GM10847 (cell line): ENCODE data around the gene CAV1.

Experiments used
- POLR2A ChIP-seq: IDR thresholded peaks from 2 replicates; pipeline ENCODE4 v1.6.1; 2011; ENCODE audit not compliant: insufficient read length; ENCODE audit errors: extremely low read depth

Gene CAV1

DNA sequence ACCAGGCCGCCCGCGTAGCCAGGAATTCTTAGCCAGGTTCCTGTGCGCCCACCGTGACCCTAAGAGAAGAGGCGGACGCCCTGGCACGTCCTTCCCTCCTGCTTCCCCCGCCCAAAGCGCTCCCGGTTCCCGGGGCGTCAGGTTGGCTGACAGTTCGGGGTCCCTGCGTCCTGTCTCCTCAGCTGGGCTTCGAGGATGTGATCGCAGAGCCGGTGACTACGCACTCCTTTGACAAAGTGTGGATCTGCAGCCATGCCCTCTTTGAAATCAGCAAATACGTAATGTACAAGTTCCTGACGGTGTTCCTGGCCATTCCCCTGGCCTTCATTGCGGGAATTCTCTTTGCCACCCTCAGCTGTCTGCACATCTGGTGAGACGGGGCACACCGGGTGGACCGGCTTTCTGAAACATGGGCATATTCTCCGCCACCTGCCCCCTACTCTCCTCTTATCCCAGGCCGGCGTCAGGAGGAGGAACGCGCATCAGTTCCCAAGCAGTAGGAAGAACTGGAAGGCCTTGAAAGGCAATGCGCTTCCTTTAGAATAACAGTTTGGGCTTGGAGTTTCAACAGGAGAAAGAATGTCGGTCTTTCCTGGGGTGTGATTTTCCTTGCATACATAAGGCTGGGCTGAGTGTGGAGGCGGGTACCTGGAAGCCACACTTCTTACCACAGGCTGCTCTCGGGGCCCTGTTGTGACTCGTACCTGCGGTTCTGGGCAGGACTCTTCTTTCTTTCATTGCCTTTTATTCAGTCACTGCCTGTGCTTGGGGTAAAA, 24.6 kb upstream of the CAV1 start:
- no peak for TF ChIP-seq POLR2A

DNA sequence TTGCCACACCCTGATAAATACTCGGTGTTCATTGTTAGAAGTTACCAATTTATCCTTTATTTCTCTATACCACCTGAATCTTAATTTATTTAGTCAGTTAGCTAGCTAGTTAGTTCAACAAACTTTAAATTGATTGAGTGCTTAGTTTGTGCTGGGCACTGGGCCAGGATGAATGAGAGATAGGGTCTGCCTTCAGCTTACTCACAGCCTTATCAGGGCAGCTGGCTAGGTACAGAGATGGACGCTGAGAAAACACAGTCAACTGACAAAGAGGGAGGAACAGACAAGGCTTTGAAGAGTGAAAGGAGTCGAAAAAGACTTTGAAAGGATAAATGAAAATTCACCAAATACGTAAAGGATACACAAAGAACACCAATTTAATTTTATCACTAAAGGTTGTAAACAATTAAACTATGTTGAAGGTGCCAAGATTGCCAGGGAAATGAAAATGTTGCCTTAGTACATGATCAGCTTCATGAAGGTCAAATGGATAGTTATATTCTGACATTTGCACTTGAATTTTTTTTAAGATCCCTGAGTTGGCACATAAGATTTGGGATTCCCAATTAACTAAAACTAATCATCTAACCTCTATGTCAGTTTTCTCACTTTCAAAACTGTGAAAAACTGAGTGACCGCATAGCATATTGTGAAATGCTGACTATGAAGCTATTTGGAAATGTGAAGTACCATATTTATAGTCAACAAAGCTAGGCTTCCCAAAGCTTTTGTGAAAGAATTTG, 23.2 kb upstream of the CAV1 start:
- TF ChIP-seq POLR2A: no peak

DNA sequence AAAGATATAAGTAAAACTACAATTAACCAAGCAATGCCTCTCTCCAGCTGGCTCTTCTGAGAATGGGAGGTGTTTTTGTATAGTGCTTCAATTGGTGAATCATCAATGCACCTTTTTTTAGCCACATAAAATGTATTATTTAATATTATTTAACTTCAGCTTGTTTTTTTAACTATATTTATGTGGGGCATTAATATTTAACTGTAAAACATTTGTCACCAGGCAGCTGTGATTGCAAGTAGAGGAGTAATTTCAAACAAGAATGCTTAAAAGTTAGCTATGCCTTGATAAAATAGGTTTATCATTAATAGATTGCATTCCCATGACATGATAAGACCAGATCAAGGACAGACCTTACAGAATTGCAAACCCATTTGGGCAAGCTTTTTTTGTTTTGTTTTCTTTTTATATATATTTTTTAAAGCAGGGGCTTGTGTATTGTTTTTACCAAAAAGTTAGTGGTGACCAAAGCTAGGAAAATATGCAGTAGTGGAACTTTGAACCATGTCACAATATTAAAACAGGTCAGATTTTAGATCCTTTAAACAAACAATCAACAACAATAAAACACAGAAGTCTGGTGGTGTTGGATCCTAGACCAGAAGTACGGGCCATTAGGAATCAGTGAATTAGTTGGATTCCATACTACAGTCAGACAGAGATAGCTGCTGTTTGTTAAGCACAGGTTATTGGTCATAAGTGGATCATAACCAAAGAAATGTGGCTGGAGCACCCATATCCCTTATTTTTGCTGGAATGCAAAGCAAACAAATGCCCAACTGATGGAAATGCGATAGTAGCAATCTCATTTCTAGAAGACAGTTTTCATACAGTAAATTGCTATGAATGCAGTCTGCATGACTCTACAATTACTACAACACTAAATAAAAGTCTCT, 22.4 kb upstream of the CAV1 start:
- TF ChIP-seq POLR2A: no peak

DNA sequence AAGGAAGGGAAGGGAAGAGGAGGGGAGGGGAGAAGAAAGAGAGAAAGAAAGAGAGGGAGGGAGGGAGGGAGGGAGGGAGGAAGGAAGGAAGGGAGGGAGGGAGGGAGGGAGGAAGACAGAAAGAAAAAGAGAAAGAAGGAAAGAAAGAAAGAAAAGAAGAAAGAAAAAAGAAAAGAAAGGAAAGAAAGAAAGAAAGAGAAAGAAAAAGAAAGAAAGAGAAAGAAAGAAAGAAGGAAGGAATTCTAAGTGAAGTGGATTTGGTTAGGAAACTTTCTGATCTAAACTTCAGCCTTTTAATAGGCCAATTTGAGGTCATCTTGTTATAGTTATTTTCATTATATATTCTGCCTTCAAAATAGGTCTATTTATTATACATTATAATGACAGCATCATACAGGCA, 21.0 kb upstream of the CAV1 start:
- TF ChIP-seq POLR2A: no peak

DNA sequence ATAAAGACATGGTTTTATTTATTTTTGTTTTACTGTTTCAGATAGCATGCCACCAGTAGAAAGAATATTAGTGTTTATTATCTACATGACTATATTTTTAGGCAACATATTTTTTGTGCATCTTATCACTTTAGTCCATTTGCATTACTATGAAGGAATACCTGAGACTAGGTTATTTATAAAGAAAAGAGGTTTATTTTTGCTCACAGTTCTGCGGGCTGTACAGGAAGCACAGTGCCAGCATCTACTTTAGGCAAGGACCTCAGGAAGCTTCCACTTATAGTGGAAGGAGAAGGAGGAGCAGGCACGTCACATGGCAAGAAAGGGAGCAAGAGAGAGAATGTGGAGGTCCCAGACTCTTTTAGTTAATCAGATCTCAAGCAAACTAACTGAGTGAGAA, 19.6 kb upstream of the CAV1 start:
- no peak for TF ChIP-seq POLR2A

DNA sequence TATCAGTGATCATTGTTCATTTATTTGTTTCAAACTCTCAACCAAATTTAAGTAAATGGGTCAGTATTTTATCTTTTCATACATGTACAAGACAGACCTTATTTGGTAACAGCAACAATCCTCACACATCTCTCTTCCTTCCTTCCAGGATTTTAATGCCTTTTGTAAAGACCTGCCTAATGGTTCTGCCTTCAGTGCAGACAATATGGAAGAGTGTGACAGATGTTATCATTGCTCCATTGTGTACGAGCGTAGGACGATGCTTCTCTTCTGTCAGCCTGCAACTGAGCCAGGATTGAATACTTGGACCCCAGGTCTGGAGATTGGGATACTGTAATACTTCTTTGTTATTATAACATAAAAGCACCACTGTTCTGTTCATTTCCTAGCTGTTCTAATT, 19.0 kb upstream of the CAV1 start:
- no peak for TF ChIP-seq POLR2A

DNA sequence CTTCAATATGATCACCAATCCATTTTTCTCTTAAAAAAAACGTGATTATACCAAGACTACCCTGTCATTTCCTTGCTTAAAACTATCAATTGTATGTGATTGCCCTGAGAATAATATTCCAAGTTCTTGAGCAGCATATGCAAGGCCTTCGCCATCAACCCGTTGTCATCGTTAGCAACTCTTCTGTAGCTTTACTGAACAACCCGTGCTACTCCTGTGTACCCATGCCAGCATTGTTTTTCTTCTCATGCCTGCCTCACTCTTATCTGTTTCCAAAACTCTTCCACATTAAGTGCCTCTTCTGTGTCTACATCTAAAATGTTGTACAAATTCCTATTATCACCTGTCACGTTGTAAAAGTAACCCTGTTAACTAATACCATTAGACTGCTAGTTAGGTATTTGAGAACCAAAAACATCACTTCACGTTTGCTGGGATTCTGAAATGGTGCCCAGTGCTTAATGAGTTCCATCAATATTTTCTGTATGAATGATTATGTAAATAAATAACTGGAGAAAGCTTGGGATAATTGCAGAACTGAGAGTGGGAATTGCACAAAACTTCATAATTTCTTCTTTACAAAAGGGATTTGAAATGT, 14.8 kb upstream of the CAV1 start:
- TF ChIP-seq POLR2A: no peak

DNA sequence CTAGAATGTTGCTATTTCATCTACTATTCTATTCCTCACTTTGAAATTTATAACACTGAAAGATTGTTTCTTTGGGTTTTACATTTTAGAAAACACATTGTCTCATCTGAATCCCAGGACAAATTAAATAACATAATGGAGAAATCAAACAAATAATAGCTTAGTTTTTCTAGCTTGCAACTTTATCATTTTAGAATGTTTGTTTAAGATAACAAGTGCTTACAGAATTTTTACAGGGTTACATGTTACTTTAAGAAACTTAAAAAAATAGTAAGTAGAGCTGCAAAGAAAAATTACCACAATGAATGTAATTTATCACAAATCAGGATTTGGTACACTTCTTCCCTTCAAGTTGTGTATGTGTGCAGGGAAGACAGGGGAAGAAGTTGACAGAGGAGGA, 14.0 kb upstream of the CAV1 start:
- no peak for TF ChIP-seq POLR2A

DNA sequence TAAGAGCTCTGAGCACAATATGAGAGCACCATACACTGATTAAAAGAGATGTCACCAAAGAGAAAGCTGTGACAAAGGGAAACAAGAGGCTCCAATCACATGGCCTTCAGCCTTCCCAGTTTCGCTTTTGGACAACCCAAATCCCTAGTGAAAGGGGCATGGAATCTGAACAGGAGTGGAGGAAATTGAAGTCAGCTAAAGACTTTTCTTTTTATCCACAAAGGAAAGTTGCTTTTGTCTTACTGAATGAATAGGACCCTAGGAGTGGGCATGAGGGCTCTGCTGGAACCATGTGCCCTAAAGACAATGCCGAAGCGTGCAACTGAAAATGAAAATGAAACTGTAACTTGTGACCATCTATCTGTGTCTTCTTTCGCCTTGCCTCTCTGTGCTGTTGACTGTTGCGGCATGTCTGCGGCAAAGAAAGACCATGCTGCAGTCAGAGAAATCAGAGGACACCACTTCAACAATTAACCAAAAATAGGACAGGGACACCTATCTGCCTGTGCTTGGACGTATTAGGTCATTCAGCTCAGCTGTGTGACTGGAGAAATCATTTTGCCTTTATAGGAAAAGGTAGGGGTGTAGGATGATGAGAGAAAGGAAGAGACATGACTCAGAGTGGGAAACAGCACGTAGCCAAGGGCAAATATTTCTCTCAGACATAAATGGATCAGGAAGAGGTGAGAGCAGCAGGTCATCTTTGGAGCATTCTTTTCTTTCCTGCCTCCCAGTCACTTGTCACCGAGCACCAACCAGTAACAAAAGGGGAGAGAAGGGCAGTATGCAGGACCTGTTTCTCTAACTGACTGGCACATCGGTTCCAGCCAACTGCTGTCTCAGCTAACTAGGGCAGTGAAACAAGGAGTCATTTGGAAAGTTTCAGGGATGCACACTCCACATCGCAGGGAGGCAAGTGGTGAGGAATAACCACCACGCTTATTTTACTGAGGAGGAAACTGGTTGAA, 13.0 kb upstream of the CAV1 start:
- TF ChIP-seq POLR2A: no peak

DNA sequence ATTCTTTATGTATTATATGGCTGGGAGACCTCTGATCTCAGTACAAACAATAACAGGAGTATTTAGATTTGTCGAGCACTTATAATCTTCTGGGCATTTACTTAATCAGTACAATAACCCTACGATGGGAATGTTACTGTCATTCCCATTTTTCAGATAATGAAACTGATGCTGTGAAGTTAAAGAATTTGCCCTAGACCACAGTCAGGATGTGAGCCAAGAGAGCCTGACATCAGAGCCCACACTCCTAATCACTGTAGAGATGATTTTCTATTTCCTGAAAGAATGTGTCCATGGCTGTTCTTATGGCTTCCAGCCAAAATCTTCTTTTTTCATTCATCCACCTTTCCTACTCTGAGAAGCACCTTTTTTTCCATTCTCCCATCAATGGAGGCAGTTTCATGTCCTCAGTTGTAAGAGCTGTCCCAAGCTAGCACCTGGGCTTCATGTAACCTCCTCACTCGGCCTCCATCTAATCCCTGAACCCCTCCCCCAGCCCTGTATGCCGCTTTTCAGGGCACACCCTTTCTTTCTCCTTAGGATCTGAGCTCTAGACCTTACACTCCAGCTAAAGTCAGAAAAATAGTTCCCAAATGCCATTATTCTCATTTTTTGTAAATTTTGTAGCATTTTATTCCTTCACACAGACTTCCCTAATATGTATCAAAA, 12.2 kb upstream of the CAV1 start:
- no peak for TF ChIP-seq POLR2A

DNA sequence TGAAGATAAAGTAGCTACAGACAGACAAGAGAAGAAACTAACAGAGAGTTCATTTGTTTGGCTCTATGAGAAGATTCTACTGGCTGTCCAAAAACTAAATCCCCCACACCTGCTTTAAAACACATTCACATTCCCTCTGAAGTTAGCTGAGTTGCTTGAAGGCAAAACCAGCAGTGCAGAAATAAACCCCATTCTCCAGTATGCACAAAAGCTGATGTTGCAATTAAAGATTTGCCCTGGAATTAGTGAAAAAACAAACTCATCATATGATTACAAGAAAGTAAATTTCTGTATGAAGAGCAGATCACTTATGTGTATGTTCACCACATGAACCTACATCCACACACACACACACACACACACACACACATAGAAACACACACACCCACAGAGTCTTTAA, 9.3 kb upstream of the CAV1 start:
- no peak for TF ChIP-seq POLR2A

DNA sequence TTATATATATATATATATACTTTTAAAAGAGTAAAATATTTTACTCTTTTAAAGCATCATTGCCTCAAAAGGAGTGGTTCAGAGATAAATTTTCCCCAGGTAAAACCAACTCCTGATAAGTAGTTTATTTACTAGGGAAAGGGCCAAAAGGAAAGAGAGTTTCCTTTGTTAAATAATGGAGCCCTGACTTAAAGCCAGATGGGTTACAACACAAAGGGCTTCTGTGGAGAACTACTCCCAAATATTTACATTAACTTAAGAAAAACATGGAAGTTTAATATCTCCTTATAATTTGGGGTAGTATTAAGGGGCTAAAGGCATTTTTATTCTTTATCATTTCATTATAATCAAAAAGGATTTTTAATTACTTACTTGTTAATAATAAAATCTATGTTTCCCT, 8.5 kb upstream of the CAV1 start:
- no peak for TF ChIP-seq POLR2A

DNA sequence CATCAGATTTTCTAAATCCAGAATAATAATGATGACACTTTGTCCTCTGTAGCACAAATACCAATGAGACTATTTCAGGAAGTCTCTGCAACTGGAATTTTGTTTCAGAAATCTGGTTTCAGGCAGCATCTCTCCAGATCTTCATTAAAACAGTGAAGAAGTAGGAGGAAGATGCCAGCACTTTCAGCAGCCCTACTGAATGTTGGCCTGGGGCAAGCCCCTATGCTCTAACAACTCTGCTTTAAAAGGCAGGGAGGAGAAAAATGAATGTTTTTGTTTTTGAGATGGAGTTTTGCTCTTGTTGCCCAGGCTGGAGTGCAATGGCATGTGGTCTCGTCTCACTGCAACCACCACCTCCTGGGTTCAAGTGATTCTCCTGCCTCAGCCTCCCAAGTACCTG, 7.2 kb upstream of the CAV1 start:
- no peak for TF ChIP-seq POLR2A

DNA sequence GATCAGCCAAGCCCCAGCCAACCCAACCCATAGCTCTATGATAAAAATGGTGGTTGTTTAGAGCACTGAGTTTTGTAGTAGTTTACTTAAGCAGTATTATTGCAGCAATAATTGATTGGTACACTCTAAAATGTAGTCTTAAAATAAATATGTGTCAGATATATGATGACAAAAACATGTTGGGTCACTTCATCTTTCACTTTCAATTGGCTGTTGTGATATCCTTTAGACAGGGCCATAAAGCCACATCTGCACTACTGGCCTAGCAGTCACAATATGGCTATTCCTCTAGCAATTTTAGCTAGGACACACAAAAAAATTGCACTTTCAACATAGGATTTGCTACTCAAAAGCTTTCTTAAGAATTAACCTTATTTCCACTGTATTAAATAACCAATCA, 5.9 kb upstream of the CAV1 start:
- TF ChIP-seq POLR2A: no peak

DNA sequence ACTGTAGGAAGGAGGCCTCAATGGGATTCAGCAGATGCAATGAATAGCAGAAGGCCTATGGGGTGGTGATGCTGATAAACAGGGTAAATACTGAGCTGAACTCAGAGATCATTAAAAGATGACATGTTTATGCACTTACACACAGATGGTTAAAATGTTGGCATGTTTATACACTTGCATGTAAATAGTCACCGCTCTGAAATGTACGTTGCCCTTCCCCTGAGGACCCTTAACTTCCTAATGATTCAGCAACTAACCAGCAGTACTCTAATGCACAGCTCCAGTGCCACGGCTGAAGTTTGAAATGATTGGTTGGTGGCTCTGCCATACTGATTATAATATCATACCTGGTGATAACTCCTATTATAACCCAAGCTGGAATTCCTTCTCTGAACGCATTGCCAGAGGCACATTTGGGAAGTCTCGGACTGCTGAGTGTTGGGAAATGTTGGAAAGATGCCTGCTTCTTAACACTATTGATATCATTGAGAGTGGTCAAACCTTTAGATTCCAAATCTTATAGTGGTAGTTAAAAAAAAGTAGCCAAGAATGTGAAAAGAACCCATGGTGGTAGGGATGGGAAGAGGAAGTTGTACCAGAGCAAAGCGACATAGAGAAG, 3.7 kb upstream of the CAV1 start:
- no peak for TF ChIP-seq POLR2A
